ENCODE measurements around the gene TIAM2.
A peak's percentile ranks its signal among the peaks of the same experiment; 100 is the strongest.

TIAM2 gene

DNA sequence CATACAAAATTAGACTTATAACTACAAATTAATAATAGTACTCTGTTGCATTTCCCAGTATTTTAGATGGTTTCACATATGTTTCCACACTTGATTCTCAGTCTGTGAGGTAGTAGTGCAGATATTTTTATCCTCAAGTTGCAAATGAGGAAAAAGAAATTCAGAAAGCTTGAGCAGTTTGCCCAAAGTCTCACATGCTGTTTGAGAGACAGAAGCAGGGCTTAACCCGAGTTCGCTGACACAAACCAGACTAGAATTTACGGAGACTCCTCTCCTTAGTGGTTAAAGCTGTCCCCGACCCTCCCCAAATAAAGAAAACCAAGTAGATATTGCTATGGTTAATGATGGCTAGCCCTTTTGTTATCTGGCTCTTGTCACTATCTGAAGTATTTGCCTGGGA is 126.2 kb downstream of the TIAM2 start:
- no peak for ATAC-seq (replicated peaks)
- DNase-seq = no peak
- H3K27me3 Mint-ChIP-seq = peaks cover 9 to 11% of the 10 kb centered on the region in 2 donors
- H3K27ac Mint-ChIP-seq = no peak overlapping the region
- H3K9me3 Mint-ChIP-seq = peaks cover 0 to 2% of the 10 kb centered on the region in 2 donors
- no peak overlapping the region for H3K4me3 Mint-ChIP-seq
- H3K4me1 Mint-ChIP-seq = peaks cover 6 to 22% of the 10 kb centered on the region in 2 donors
- no peaks in the 10 kb centered on the region for H3K36me3 Mint-ChIP-seq

DNA sequence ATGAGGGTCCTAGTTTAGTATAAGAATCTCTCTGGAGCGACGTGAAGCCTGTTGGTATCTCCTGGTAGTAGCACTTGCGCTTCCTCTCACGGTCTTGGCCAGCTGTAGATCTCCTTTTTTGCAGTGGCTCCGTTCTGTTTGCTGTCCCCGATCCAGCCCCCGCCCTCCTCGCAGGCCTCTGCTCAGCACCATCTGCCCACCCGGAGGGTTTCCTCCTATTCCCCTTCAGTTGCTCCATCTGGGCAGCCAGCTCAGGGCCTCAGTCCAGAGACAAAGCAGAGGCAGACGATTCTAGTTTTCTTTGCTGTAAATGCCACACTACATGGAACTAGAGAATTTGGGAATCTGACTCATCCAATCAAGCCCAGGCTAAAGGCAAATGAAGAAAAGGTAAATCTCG is 126.6 kb downstream of the TIAM2 start:
- no peak overlapping the region for H3K27ac Mint-ChIP-seq
- no peaks in the 10 kb centered on the region for H3K36me3 Mint-ChIP-seq
- H3K4me1 Mint-ChIP-seq = peaks cover 2 to 18% of the 10 kb centered on the region in 2 donors
- H3K4me3 Mint-ChIP-seq = no peak overlapping the region
- DNase-seq = no peak
- H3K27me3 Mint-ChIP-seq = peaks cover 9 to 11% of the 10 kb centered on the region in 2 donors
- ATAC-seq (replicated peaks) = no peak
- H3K9me3 Mint-ChIP-seq = peaks cover 0 to 2% of the 10 kb centered on the region in 2 donors

DNA sequence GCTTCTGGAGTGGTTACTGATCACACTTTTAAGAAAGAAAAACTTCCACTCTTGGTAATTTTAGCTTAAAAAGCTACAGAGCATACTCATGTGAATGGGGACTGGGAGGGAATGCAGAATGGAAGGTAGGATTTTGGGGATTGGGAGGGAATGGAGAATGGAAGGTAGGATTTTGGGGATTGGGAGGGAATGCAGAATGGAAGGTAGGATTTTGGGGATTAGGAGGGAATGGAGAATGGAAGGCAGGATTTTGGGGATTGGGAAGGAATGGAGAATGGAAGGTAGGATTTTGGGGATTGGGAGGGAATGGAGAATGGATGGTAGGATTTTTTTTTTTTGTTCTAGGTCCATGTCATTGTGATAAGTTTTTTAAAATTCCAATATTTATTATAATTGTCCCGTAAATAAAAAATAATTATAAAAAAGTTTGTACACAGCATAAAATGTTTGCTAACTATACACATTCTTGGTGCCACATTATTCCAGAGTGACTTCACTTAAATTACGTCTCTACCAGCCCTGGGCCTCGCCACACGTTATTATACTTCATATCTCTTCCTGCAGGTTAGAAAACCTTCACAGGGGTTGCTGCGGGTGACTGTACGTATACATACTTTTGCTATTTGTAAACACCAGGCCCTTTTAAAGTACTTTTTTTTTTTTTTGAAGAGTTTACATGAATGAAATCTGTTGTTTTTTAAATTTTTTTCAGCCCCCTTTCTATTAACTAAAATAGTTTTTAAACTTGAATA is 127.3 kb downstream of the TIAM2 start:
- Mint-ChIP-seq H3K27ac (no peak overlapping the region), H3K36me3 (no peaks in the 10 kb centered on the region), H3K4me3 (no peak overlapping the region), H3K9me3 (peaks cover 0 to 2% of the 10 kb centered on the region in 2 donors), H3K27me3 (peaks cover 9 to 11% of the 10 kb centered on the region in 2 donors), H3K4me1 (peaks cover 6 to 15% of the 10 kb centered on the region in 2 donors)
- DNase-seq = no peak
- ATAC-seq (replicated peaks) = no peak

DNA sequence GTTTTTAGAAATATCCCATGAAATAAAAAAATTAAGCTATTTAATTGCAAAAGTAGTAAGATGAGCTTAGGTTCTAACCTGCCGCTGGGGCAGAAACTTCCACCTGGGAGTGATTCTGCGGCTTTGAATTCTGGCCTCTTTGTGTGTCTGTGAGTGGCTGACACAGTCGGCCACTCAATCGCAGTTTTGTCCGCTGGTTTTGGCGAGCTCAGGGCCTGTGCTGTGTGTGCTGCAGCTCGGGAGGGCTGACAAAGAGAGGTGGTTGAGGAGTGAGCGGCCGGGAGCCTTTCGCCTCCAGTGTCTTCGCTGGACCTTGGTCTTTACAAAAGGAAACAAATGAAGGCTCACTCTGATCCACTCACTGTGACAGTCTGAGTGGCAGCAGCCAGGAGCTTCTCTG is 128.4 kb downstream of the TIAM2 start:
- H3K36me3 Mint-ChIP-seq = no peaks in the 10 kb centered on the region
- H3K4me1 Mint-ChIP-seq = peaks cover 6 to 7% of the 10 kb centered on the region in 2 donors
- no peak overlapping the region for H3K4me3 Mint-ChIP-seq
- no peak overlapping the region for H3K27ac Mint-ChIP-seq
- no peak for ATAC-seq (replicated peaks)
- peaks cover 9 to 11% of the 10 kb centered on the region in 2 donors for H3K27me3 Mint-ChIP-seq
- DNase-seq = no peak
- peaks cover 0 to 2% of the 10 kb centered on the region in 2 donors for H3K9me3 Mint-ChIP-seq

DNA sequence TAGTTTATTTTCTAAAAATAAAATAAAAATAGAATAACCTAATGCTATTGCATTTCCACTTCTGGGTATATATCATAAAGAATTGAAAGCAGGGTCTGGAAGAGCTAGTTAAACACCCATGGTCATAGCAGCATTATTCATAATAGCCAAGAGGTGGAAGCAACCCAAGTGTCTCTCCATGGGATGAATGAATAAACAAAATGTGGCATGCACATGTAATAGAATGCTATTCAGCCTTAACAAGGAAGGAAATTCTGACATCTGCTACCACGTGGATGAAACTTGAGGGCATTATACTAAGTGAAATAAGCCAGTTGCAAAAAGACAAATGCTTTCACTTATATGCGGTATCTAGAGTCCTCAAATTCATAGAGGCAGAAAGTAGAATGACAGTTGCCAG is 130.8 kb downstream of the TIAM2 start:
- peaks cover 6 to 7% of the 10 kb centered on the region in 2 donors for H3K4me1 Mint-ChIP-seq
- ATAC-seq (replicated peaks) = no peak
- DNase-seq = no peak
- no peaks in the 10 kb centered on the region for H3K9me3 Mint-ChIP-seq
- no peaks in the 10 kb centered on the region for H3K36me3 Mint-ChIP-seq
- no peak overlapping the region for H3K27ac Mint-ChIP-seq
- H3K27me3 Mint-ChIP-seq = peaks cover 8 to 9% of the 10 kb centered on the region in 2 donors
- H3K4me3 Mint-ChIP-seq = no peak overlapping the region

DNA sequence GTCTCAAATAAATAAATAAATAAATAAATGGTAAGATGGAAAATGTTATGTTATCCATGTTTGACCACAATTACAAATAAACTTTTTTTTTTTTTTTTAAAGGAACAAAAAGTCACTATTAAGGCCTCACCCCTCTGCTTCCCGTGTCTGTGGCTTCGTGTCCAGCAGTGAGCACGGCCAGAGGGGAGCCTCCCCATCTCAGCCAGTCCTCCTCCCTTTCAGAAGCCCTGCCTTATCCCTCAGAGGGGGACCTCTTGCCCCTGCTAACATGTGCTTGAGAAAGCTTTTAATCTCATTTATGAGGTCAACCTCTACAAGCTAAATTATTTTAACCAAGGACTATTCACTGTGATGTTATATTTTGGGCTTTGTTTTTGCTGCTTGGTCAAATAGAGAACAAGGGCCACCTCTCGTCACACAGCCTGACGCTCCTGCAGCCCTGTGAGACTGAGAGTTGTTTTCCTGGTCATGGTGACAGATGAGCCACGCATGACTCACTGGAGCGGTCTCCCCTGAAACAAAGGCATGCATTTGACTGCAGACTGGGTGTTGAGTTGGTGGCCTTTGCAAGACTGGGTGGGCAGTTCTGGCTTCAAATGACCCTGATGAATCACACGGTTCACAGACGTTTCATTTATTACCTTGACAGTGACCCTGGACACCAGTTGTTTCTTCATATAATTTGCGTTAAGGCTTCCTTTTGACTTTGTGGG is 131.8 kb downstream of the TIAM2 start:
- Mint-ChIP-seq H3K27me3 (peaks cover 5 to 6% of the 10 kb centered on the region in 2 donors), H3K4me1 (peaks cover 1 to 3% of the 10 kb centered on the region in 2 donors)
- peak in 1 of 2 donors; percentile 57 for ATAC-seq (replicated peaks)

DNA sequence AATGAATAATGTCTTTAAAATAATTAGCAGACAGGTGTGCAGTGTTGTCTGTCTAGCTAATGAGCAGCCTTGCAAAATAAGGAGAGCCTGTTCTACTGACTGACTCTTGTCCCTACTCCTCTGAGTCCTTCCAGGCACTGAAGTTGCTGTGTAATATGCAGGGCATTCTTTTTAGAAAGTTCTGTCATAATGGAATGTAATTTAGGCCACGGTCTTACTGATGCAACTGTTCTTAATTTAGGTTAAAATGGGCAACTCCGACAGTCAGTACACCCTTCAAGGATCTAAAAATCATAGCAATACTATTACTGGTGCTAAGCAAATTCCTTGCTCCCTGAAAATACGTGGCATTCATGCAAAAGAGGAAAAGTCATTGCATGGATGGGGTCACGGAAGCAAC is 133.9 kb downstream of the TIAM2 start:
- Mint-ChIP-seq H3K9me3 (no peaks in the 10 kb centered on the region), H3K27me3 (no peaks in the 10 kb centered on the region), H3K4me3 (no peak overlapping the region), H3K36me3 (no peaks in the 10 kb centered on the region), H3K4me1 (peaks cover 0 to 3% of the 10 kb centered on the region in 2 donors), H3K27ac (no peak overlapping the region)
- DNase-seq (no peak), ATAC-seq (replicated peaks) (no peak)

More for the DNA sequence above, 131.8 kb downstream of the TIAM2 start:
- no peak for DNase-seq
- H3K4me3 Mint-ChIP-seq = no peak overlapping the region
- H3K36me3 Mint-ChIP-seq = no peaks in the 10 kb centered on the region
- no peaks in the 10 kb centered on the region for H3K9me3 Mint-ChIP-seq
- H3K27ac Mint-ChIP-seq = no peak overlapping the region

DNA sequence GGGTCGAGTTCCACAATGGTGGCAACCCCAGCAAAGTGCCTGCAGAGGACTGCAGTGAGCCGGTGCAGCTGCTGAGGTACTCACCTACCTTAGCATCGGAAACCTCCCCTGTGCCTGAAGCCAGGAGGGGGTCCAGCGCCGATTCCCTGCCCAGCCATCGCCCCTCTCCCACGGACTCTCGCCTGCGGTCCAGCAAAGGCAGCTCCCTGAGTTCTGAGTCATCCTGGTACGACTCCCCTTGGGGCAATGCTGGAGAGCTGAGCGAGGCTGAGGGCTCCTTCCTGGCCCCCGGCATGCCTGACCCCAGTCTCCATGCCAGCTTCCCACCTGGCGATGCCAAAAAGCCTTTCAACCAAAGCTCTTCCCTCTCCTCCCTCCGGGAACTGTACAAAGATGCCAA is 134.6 kb downstream of the TIAM2 start:
- H3K27ac Mint-ChIP-seq = peak overlapping the region; percentile 4
- no peak overlapping the region for H3K4me3 Mint-ChIP-seq
- H3K27me3 Mint-ChIP-seq = no peaks in the 10 kb centered on the region
- ATAC-seq (replicated peaks) = no peak
- H3K9me3 Mint-ChIP-seq = no peaks in the 10 kb centered on the region
- no peak for DNase-seq
- H3K36me3 Mint-ChIP-seq = no peaks in the 10 kb centered on the region
- peaks cover 0 to 3% of the 10 kb centered on the region in 2 donors for H3K4me1 Mint-ChIP-seq

DNA sequence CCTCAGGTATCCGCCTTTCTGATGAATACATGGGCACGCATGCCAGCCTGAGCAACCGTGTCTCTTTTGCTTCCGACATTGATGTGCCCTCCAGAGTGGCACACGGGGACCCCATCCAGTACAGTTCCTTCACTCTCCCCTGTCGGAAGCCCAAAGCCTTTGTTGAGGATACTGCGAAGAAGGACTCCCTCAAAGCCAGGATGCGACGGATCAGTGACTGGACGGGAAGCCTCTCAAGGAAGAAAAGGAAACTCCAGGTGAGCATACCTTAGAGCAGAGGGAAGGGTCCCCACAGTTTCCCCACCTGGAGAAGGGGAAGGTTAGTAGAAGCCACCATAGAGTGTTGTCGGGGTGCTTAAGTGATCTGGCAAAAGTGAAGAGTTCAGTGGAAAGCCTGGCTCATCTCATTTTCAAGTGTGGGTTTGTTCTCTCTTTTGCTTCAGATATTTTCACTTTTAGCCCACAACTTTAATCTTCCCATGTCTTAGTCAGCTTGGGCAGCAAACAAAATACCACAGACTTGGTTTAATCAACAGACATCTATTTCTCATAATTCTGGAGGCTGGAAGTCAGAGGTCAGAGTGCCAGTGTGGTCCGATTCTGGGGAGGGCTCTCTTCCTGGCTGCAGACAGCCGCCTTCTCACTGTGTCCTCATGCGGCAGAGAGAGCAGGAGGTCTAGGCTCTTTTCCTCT is 135.2 kb downstream of the TIAM2 start:
- peak overlapping the region; percentile 4 for H3K27ac Mint-ChIP-seq
- ATAC-seq (replicated peaks) = no peak
- no peak overlapping the region for H3K4me3 Mint-ChIP-seq
- H3K9me3 Mint-ChIP-seq = no peaks in the 10 kb centered on the region
- no peaks in the 10 kb centered on the region for H3K36me3 Mint-ChIP-seq
- peaks cover 0 to 3% of the 10 kb centered on the region in 2 donors for H3K4me1 Mint-ChIP-seq
- no peaks in the 10 kb centered on the region for H3K27me3 Mint-ChIP-seq
- DNase-seq = no peak

DNA sequence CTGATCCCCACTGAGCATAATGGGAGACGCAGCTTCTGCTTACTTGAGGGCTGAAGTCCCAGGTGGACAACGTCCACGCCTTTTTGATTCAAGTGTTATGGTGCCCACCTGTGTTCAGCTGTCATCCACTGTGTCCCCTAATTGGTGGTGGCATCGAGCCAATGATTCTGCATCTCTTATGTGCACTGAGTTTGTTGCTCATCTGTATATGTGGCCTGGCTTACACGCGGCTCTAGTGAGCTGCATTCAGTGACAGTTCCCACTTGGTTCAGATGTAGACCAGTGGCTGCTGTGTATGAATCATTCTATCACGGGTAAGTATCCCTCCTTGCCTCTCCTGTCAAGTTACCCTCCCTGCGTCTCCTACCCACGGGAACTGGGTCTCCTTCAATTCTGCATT is 137.5 kb downstream of the TIAM2 start:
- Mint-ChIP-seq H3K27ac (no peak overlapping the region), H3K27me3 (no peaks in the 10 kb centered on the region), H3K9me3 (no peaks in the 10 kb centered on the region), H3K36me3 (no peaks in the 10 kb centered on the region), H3K4me1 (no peaks in the 10 kb centered on the region), H3K4me3 (no peak overlapping the region)
- DNase-seq (no peak), ATAC-seq (replicated peaks) (no peak)

DNA sequence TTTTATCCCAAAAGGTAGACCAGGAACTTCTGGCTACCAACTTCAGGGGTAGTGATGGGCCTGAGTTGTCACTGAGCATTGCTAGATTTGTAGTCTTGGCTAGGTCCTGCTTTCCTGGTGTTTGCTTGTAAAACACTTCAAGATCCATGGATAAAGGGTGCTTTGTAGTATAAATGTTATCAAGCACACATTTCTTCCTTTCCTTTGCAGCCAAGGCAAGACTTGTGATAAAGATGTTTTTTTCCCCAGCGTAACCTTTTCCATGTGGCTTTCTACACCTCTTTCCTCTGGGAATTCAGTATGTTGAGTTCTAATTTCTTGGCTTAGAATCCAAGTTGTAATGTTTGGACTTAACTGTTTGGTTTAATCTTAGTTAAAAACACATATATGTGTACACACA is 145.9 kb downstream of the TIAM2 start:
- H3K27ac Mint-ChIP-seq = no peak overlapping the region
- H3K36me3 Mint-ChIP-seq = no peaks in the 10 kb centered on the region
- peaks cover 8 to 11% of the 10 kb centered on the region in 2 donors for H3K4me1 Mint-ChIP-seq
- H3K9me3 Mint-ChIP-seq = peaks cover 0 to 2% of the 10 kb centered on the region in 2 donors
- ATAC-seq (replicated peaks) (no peak), DNase-seq (no peak)
- H3K4me3 Mint-ChIP-seq = no peak overlapping the region
- no peaks in the 10 kb centered on the region for H3K27me3 Mint-ChIP-seq

DNA sequence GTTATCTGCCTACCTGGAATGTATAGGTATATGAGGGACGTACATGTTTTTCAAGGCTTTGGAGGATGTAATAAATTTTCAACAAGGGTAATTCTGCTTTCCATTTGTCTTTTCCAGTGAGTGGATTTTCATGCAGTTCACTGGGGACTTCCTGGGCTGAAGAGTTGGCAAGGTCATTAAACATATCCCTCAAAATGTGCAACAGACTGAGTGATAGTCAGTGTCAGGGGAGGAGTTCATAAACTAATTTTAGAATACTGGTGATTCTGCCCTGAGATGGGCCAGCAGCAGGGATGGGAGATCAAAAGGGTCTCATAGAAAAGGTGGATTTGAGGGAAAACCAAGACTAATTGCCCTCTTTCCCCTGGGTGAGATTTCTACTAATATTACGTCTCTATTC is 146.4 kb downstream of the TIAM2 start:
- H3K9me3 Mint-ChIP-seq = peaks cover 0 to 2% of the 10 kb centered on the region in 2 donors
- no peaks in the 10 kb centered on the region for H3K36me3 Mint-ChIP-seq
- ATAC-seq (replicated peaks) = no peak
- no peak overlapping the region for H3K4me3 Mint-ChIP-seq
- no peak overlapping the region for H3K27ac Mint-ChIP-seq
- no peak for DNase-seq
- H3K27me3 Mint-ChIP-seq = no peaks in the 10 kb centered on the region
- peaks cover 8 to 11% of the 10 kb centered on the region in 2 donors for H3K4me1 Mint-ChIP-seq

DNA sequence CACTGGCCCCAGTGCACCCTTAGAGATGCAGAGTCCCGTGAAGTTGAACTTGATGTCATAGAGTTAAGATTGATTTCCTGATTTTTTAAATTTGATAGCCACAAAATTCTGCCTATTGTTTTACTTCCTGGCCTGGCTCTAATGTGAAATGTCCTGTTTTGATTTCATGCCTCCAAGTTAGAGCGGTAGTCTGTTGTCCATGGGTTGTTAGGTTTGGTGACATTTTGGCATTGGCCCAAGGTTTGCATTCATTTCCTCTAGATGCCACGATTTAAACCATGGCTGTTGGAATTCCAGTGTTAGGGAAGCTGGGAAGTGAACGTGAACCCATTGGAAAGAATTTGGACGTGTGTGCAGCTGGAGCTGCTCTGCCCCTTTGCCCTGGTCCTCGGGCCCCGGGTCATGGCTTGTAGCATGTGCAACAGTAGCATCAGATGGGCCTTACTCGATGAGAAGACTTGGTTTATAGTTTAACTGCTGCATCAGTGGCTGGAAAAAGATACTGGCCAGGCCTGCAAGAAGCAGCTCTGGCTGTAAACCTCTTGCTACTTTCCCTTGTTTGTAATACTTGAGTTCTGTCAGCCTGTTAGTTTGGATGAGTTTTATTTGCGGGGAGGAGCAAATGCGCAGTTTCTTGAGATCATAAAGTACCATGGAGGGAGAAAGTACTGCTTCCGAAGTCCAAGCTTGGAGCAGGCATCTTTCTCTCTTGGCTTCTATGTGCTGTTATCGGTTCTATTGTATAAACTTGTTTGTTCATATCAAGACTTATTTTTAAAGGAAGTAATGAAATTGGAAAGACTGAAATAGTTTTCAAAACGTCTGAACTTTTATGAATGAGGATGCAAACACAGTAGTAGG is 147.3 kb downstream of the TIAM2 start:
- Mint-ChIP-seq H3K4me1 (peaks cover 8 to 11% of the 10 kb centered on the region in 2 donors), H3K9me3 (peaks cover 0 to 2% of the 10 kb centered on the region in 2 donors), H3K36me3 (no peaks in the 10 kb centered on the region), H3K27me3 (no peaks in the 10 kb centered on the region), H3K4me3 (peak overlapping the region; percentile 54 to 58), H3K27ac (peak overlapping the region; percentile 68)
- ATAC-seq (replicated peaks) (no peak), DNase-seq (no peak)
